H9 (cell line): ENCODE data around the gene KIAA1328. TPM values are rescaled to one million over a fixed set of nuclear protein-coding genes. Genes with fewer than 3 reads are reported as not detected.

ENCODE experiments used
- DNase-seq: peaks from one replicate; pipeline ENCODE4 v3.0.0-alpha.2; 2017
- H2AFZ ChIP-seq: one replicate; pipeline ENCODE4 v1.6.1; 2013; ENCODE audit warnings: mild to moderate bottlenecking, low read length, control low read depth, moderate library complexity
- H2AK5ac ChIP-seq: 2 replicates; pipeline ENCODE4 v1.6.1; 2013; ENCODE audit warnings: low read length, control low read depth, mixed read lengths; ENCODE audit not compliant: insufficient read length
- H2BK120ac ChIP-seq: one replicate; pipeline ENCODE4 v1.6.1; 2013; ENCODE audit warnings: low read depth, mild to moderate bottlenecking, low read length, control low read depth, inconsistent platforms; ENCODE audit not compliant: poor library complexity, severe bottlenecking
- H2BK12ac ChIP-seq: 2 replicates; pipeline ENCODE4 v1.6.1; 2013; ENCODE audit warnings: low read length, control low read depth, mixed read lengths, low read depth; ENCODE audit not compliant: insufficient read length
- H2BK15ac ChIP-seq: 2 replicates; pipeline ENCODE4 v1.6.1; 2013; ENCODE audit warnings: low read depth, low read length, control low read depth
- H2BK20ac ChIP-seq: one replicate; pipeline ENCODE4 v1.6.1; 2013; ENCODE audit warnings: low read depth, mild to moderate bottlenecking, low read length, control low read depth, inconsistent platforms; ENCODE audit not compliant: poor library complexity, severe bottlenecking
- H2BK5ac ChIP-seq: 2 replicates; pipeline ENCODE4 v1.6.1; 2013; ENCODE audit warnings: low read length, control low read depth, mixed read lengths; ENCODE audit not compliant: insufficient read length
- H3K14ac ChIP-seq: 2 replicates; pipeline ENCODE4 v1.6.1; 2013; ENCODE audit warnings: low read length, control low read depth; ENCODE audit not compliant: insufficient read depth
- H3K18ac ChIP-seq: 2 replicates; pipeline ENCODE4 v1.6.1; 2013; ENCODE audit warnings: low read depth, mild to moderate bottlenecking, mixed read lengths, low read length, control low read depth; ENCODE audit not compliant: insufficient read length
- H3K23ac ChIP-seq: 2 replicates; pipeline ENCODE4 v1.6.1; 2013; ENCODE audit warnings: low read length, control low read depth, mixed read lengths, low read depth; ENCODE audit not compliant: insufficient read length
- H3K23me2 ChIP-seq: 2 replicates; pipeline ENCODE4 v1.6.1; 2013; ENCODE audit warnings: low read depth, mild to moderate bottlenecking, mixed read lengths, low read length, control low read depth; ENCODE audit not compliant: insufficient read length, poor library complexity, severe bottlenecking
- H3K27ac ChIP-seq: 2 replicates; pipeline ENCODE4 v1.5.1; 2013; ENCODE audit warnings: low read length, control low read depth, mixed read lengths, low read depth; ENCODE audit not compliant: insufficient read length
- H3K27me3 ChIP-seq: 2 replicates; pipeline ENCODE4 v1.6.1; 2013; ENCODE audit warnings: low read length, control low read depth, inconsistent platforms; ENCODE audit not compliant: insufficient read depth
- H3K4ac ChIP-seq: 2 replicates; pipeline ENCODE4 v1.6.1; 2013; ENCODE audit warnings: low read depth, mild to moderate bottlenecking, control low read depth, inconsistent platforms, low read length, moderate library complexity
- H3K4me1 ChIP-seq: 2 replicates; pipeline ENCODE4 v1.6.1; 2013; ENCODE audit warnings: low read length, control low read depth, inconsistent platforms; ENCODE audit not compliant: insufficient read depth
- H3K4me2 ChIP-seq: 2 replicates; pipeline ENCODE4 v1.6.1; 2013; ENCODE audit warnings: low read length, control low read depth, mixed read lengths; ENCODE audit not compliant: insufficient read length, insufficient read depth
- H3K56ac ChIP-seq: 2 replicates; pipeline ENCODE4 v1.6.1; 2013; ENCODE audit warnings: low read depth, mild to moderate bottlenecking, mixed read lengths, low read length, control low read depth; ENCODE audit not compliant: insufficient read length
- H3K79me1 ChIP-seq: 2 replicates; pipeline ENCODE4 v1.6.1; 2013; ENCODE audit warnings: low read depth, mild to moderate bottlenecking, moderate library complexity, low read length, control low read depth, inconsistent platforms; ENCODE audit not compliant: insufficient read depth, poor library complexity, severe bottlenecking
- H3K79me2 ChIP-seq: 2 replicates; pipeline ENCODE4 v1.6.1; 2013; ENCODE audit warnings: low read length, control low read depth, inconsistent platforms; ENCODE audit not compliant: insufficient read depth
- H3K9ac ChIP-seq: 2 replicates; pipeline ENCODE4 v1.6.1; 2013; ENCODE audit warnings: low read length, control low read depth, mixed read lengths; ENCODE audit not compliant: insufficient read length; ENCODE audit errors: extremely low read depth
- H3K9me3 ChIP-seq: one replicate; pipeline ENCODE4 v1.6.1; 2013; ENCODE audit warnings: low read depth, low read length, inconsistent platforms; ENCODE audit not compliant: control insufficient read depth
- H3T11ph ChIP-seq: one replicate; pipeline ENCODE4 v1.6.1; 2013; ENCODE audit warnings: mild to moderate bottlenecking, low read length, control low read depth, inconsistent platforms
- H4K20me1 ChIP-seq: one replicate; pipeline ENCODE4 v1.6.1; 2013; ENCODE audit not compliant: control insufficient read depth, insufficient read length, insufficient read depth
- H4K5ac ChIP-seq: 2 replicates; pipeline ENCODE4 v1.6.1; 2013; ENCODE audit warnings: low read depth, mild to moderate bottlenecking, mixed read lengths, low read length, control low read depth; ENCODE audit not compliant: insufficient read length
- H4K8ac ChIP-seq: replicated peaks from 2 replicates; pipeline ENCODE4 v1.6.1; 2013; ENCODE audit warnings: low read length, control low read depth, mixed read lengths, low read depth; ENCODE audit not compliant: insufficient read length
- H4K91ac ChIP-seq: 2 replicates; pipeline ENCODE4 v1.6.1; 2013; ENCODE audit warnings: low read depth, mild to moderate bottlenecking, moderate library complexity, mixed read lengths, low read length, control low read depth; ENCODE audit not compliant: insufficient read length
- H3K27ac Mint-ChIP-seq, 3 experiments: 2 replicates in 2 of 3; 3 replicates in 1 of 3; pipeline ENCODE4 v1.8.0; 2020 to 2021; ENCODE audit warnings: mixed read lengths in 3 of 3, mild to moderate bottlenecking in 1 of 3, moderate library complexity in 1 of 3
- H3K27me3 Mint-ChIP-seq: 2 replicates; pipeline ENCODE4 v1.8.0; 2021; ENCODE audit warnings: low read depth, mild to moderate bottlenecking, moderate library complexity, mixed read lengths
- H3K36me3 Mint-ChIP-seq, 3 experiments: 2 replicates in 2 of 3; 3 replicates in 1 of 3; pipeline ENCODE4 v1.8.0; 2020 to 2021; ENCODE audit warnings: low read depth in 3 of 3, mixed read lengths in 3 of 3; ENCODE audit not compliant: insufficient read depth in 1 of 3
- H3K4me1 Mint-ChIP-seq, 2 experiments: 2 replicates each; pipeline ENCODE4 v1.8.0; 2020; ENCODE audit warnings: mixed read lengths in 2 of 2
- H3K4me3 Mint-ChIP-seq, 2 experiments: 2 replicates in 1 of 2; 3 replicates in 1 of 2; pipeline ENCODE4 v1.8.0; 2020 to 2021; ENCODE audit warnings: mild to moderate bottlenecking in 2 of 2, mixed read lengths in 2 of 2, moderate library complexity in 1 of 2
- H3K9me3 Mint-ChIP-seq, 2 experiments: 2 replicates in 1 of 2; 3 replicates in 1 of 2; pipeline ENCODE4 v1.8.0; 2020; ENCODE audit warnings: mild to moderate bottlenecking in 2 of 2, mixed read lengths in 2 of 2, moderate library complexity in 1 of 2
- CTCF ChIP-seq: fragments of 200-600 bp; sonication (generic); conservative IDR thresholded peaks from 3 replicates; pipeline ENCODE4 v1.8.0; 2021; ENCODE audit warnings: antibody characterized with exemption, mild to moderate bottlenecking
- WGBS: extraction: QIAGEN DNeasy Blood & Tissue Kit; methylation state at CpG from one replicate; pipeline ENCODE4 v1.1.7; 2013; ENCODE audit warnings: missing lambda C conversion rate, low lambda C conversion rate, mixed read lengths; ENCODE audit not compliant: insufficient read length; ENCODE audit errors: extremely low coverage; 5-methylcytosine and 5-hydroxymethylcytosine counted together
- total RNA-seq: library from RNA; stranded (reverse); gene quantifications from 2 replicates; pipeline ENCODE4 v1.2.1, GENCODE V29; 2021

The KIAA1328 gene
- total RNA-seq, 1 experiment from 2014 or later: 4.9 TPM

- no peak overlapping the region for H2BK5ac ChIP-seq
- no peaks in the 10 kb centered on the region for H3K27me3 ChIP-seq
- H4K91ac ChIP-seq: no peak overlapping the region
- Mint-ChIP-seq H3K4me3 (no peak overlapping the region), H3K4me1 (no peaks in the 10 kb centered on the region), H3K27ac (no peak overlapping the region), H3K27me3 (no peaks in the 10 kb centered on the region), H3K9me3 (peaks cover 0 to 3% of the 10 kb centered on the region in 2 experiments; a peak in 2 of 5 replicates), H3K36me3 (peaks cover 0 to 6% (median 3%) of the 10 kb centered on the region in 3 experiments; a peak in 4 of 7 replicates)
- H3K4me1 ChIP-seq: no peaks in the 10 kb centered on the region
- H3K23ac ChIP-seq: no peak overlapping the region
- H2BK12ac ChIP-seq: no peak overlapping the region
- no peak overlapping the region for H2AK5ac ChIP-seq
- no peak for DNase-seq
- H3K9me3 ChIP-seq: no peaks in the 10 kb centered on the region
- no peak overlapping the region for H3K56ac ChIP-seq
- no peak overlapping the region for H3K18ac ChIP-seq
- no peak overlapping the region for H3K14ac ChIP-seq
- no peak overlapping the region for H3K4ac ChIP-seq
- H2BK20ac ChIP-seq: no peak overlapping the region
- H3T11ph ChIP-seq: no peak overlapping the region
- no peaks in the 10 kb centered on the region for H3K79me1 ChIP-seq
- no peak overlapping the region for H2BK15ac ChIP-seq
- no peaks in the 10 kb centered on the region for H3K79me2 ChIP-seq
- no CpG with 5 or more reads among the region's 3 CpGs for WGBS
- no peaks in the 10 kb centered on the region for H3K23me2 ChIP-seq
- no peak overlapping the region for H3K4me2 ChIP-seq
- no peak overlapping the region for H2BK120ac ChIP-seq
- no peak overlapping the region for H4K5ac ChIP-seq
- H4K8ac ChIP-seq: no peak overlapping the region
- H3K9ac ChIP-seq: no peak overlapping the region
- no peaks in the 10 kb centered on the region for H4K20me1 ChIP-seq
- no peak for TF ChIP-seq CTCF
- no peak overlapping the region for H2AFZ ChIP-seq
- no peak overlapping the region for H3K27ac ChIP-seq
Observed at GRCh38 chr18:36903215-36903928, 74.4 kb downstream of the KIAA1328 start.
